CD4-positive, alpha-beta T cell treated with Interferon alpha-2 for 1 hour (primary cell): ENCODE results near the gene PTGES.

Source experiments
- DNase-seq, 2 donors: peaks; one replicate each; pipeline ENCODE4 v3.0.0-alpha.2; 2020 to 2022

Gene PTGES

DNA sequence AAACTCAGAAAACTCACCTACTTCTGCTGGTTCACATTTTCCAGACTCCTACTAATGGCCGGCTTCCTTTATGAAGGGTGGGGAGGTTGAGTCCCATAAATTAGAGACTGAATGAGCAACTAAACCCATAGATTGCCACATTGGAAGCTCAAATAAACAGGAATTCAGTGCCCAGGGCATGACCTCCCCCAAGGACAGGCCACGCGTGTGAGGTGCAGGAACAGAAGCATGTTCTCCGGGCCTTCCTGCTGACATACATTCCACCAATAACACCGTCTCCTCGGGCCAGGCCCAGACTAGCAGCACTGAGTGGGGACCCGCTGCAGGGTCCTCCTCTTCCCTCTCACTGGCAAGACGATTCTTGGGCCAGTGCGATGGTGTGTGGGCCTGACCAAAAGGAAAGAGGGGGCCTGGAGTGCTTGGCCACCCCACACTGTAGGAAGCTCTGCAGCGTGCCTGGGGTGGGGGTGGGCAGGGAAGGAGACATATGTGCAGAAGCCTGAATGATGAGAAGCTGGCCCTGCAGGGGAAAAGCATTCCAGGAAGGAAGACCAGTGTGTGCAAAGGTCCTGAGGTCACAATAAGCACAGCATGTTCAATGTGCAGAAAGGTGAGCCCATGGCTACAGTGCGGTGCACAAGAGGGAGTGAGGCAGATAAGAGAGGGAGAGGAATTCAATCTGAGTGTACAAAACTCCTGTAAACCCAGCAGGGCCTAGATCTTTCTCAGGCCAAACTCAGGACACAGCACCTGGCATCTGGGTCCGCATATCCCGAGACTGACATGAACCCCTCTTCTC lies 12.0 kb downstream of the PTGES start:
- DNase-seq, result no peak

DNA sequence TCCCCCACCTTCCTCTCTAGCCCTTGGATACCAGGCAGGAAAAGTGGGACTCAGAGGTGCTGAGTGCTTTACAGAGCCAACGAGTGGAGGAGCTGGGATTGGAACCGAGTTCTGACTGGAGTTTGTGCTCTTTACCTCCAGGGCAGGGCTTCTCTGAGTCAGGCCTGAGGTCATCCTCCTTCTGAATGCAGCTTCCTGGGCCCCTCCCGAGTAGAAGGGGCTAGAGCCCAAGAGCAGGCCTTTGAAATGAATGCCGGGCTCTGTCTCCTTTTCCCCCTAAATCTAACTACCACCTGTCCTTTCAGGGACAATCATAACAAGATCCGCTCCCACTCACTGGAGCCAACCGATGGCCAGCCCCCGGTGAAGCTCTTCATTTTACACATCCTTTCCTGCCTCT lies 12.7 kb downstream of the PTGES start:
- no peak for DNase-seq

DNA sequence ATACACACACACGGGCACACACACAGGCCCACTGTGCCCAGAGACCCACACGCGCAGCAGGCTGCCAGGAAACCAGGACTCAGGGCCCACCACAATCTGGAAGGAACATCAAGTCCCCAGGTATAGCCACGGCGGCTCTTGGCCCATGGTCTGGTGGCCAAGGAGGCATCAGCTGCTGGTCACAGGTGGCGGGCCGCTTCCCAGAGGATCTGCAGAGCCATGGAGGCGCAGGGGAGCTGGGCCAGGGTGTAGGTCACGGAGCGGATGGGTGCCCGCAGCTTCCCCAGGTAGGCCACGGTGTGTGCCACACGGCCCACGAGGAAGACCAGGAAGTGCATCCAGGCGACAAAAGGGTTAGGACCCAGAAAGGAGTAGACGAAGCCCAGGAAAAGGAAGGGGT lies 13.4 kb downstream of the PTGES start:
- DNase-seq, result no peak

DNA sequence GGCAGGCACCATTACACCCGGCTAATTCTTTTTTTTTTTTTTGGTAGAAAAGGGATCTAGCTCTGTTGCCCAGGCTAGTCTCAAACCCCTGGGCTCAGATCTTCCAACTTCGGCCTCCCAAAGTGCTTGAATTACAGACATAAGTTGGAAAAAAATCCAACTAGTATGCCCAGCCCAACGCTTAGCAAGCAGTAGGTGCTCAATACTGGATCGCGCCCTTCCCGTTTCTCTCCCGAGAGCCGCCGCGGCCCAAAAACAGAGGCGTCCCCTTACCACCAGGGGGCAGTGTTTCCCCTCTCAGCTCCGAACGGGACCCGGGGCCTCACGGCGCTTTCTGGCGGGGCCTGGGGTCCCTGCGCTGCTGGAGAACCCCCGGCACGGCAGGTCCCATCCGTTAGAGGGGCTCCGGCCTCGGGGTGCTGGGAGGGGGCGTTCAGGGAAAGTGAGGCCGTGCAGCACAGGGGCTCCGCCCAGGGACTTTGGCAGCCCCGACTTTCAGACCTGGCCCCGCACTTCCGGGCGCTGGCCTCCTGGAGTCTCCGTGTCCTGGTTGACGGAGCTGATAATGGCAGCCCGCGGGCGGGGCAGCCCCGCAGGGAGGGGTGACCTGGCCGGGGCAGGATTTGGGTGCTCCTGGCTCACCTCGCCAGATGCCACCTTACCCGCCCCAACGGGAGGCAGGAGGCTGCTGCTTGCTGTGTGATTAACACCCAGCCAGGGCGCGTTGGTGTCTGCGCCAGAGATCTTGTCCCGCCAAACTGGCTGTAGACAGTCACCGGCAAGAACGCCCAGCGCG lies 15.2 kb downstream of the PTGES start:
- peak; percentile 78 to 87 for DNase-seq

DNA sequence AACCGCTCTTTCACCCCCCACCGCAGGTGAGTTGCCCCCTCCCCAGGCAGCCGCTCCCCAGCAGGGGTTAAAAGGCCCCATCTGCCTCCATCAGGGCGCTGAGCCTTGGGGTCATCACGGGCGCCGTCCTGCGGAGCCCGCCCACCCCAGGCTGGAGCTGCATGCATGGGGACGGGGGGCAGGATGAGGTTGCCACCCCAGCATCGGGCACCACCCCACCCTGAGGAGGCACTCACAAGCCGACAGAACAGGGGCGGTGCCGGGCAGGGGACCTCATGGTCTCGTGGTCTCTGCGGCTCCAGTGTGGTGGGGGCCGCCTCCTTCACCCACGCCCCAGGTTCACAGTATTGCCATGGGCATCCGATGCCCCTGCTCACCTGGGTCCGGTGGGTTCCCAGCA lies 16.5 kb downstream of the PTGES start:
- DNase-seq, result no peak

- no peak for DNase-seq
Observed at GRCh38 chr9:129735546-129735945, 17.3 kb downstream of the PTGES start.

DNA sequence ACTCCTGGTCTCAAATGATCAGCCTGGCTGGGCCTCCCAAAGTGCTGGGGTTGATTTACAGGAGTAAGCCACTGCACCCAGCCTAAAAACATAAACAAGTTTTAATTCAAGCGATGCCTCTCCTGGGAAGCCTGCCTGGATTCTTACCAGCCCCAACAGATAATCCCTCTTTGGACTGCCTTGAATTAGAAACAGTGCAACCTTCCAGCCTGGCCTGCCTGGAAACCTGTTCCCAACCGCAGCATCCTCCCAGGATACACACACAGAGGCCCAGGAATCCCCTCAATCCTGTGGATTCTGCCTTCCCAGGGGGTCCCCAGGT lies 19.2 kb downstream of the PTGES start:
- no peak for DNase-seq

DNA sequence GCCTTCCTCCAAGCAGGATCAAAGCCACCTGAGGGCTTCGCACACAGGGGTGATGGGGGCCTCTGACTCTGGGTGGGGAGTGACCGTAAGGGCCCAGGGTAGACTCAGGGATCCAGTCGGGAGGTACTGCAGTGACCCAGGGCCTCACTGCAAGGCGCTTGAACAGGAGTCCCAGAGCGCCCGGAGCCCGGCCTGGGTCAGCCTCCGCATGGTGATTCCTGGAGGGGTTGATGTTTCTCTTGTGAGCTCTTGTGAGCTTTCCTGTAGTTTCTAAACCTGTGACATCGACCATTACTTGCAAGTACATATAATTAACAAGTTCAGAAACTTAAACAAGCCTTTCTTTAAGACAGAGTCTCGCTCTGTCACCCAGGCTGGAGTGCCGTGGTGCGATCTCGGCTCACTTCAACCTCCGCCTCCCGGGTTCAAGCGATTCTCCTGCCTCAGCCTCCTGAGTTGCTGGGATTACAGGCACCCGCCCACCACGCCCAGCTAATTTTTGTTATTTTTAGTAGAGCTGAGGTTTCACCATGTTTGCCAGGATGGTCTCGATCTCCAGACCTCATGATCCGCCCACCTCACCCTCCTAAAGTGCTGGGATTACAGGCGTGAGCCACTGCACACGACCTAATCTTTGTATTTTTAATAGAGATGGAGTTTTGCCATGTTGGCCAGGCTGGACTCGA lies 19.8 kb downstream of the PTGES start:
- DNase-seq, result no peak

DNA sequence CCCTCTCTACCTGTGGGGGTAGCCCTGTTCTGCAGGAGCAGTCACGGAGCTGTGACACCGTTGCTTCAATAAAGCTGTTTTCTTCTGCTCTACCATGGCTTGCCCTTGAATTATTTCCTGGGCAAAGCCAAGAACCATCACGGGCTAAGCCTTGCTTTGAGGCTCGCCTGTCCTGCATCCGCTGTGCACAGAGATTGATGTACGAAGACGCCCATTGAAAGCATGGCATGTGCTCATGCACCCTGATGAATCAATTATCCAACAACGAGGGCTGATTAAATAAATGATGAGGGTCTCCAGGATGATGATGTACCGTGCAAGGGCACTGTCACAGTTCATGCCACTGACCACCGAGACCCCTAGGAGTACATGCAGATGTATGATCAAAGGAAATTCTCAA lies 20.7 kb downstream of the PTGES start:
- DNase-seq, result no peak

GRCh38 chr9:129731477-129732085 lies 21.3 kb downstream of the PTGES start:
- no peak for DNase-seq

GRCh38 chr9:129728744-129729143 lies 24.1 kb downstream of the PTGES start:
- DNase-seq, result no peak

DNA sequence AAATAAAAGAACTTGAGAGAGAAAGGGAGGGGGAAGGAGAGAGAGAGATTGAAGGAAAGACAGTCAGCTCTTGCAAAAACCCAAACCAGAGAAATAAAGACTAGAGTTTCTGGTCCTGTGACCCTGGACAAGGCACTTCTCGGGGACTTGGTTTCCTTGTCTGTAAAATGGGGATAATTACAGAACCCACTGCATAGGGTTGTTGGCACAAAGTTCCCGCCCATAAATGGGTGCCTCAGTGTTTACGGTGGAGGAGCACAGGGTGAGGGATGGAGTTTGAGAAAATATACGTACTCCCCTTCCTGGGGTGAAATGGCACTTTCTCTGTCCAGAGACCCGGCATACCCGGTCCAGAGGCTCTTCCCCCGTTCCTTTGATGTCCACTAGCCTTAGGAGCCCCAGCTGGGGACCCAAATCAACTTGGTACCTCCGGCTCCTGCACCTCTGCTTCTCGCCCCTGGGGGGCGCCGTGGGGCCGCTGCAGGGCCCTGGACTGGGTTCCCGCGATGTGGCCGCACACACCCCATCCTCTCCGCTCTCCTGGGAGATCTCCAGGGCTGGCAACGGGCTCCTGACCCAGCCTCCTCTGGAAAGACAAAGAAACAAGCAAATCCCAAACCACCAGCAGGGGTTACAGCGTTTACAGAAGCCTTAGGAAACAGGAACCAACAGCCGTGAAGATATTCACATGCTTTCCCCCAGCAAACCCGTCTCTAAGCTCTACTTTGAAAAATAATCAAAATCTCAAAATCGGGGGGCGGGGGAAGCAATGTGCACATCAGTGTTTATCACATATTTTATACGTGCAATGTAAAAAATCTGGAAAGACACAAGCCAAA lies 26.3 kb downstream of the PTGES start:
- DNase-seq, result peak; percentile 37 to 64

GRCh38 chr9:129725795-129726251 lies 27.0 kb downstream of the PTGES start:
- no peak for DNase-seq

DNA sequence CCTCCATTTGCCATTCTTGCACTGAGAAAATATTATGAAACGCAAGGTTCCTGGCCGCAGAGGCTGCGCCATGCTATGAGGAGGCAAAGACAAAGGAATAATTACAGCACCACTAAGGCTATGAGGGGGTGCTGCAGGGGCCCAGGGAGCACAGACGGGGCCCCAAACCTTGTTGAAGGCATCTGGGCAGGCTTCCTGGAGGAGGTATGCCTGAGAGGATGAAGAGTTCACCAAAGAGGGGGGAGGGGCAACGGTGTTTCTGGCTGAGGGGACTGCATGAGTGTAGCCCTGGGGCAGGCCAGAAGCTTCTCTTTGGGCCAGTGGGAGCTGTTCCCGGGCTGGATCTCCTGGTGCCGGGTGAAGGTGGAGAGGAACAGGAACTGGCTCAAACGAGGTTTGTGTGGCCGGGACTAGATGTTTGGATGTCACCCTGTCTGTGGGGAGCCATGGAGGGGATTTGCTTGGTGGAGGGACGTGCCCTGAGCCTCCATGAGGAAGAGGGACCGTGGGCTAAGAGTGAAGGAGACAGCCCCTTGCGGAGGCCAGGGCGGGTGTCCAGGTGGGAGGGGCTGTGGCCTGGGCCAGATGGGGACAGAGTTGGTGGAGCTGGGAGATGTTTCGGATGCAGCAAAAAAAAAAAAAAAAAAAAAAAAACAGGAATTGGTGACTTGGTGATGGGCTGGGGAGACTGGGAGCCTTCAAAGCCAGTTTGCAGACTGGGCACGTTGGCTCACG lies 28.2 kb downstream of the PTGES start:
- no peak for DNase-seq

GRCh38 chr9:129722913-129723312 lies 29.9 kb downstream of the PTGES start:
- DNase-seq, result no peak

- DNase-seq, result no peak
Observed at GRCh38 chr9:129720865-129721545, 31.8 kb downstream of the PTGES start.

DNA sequence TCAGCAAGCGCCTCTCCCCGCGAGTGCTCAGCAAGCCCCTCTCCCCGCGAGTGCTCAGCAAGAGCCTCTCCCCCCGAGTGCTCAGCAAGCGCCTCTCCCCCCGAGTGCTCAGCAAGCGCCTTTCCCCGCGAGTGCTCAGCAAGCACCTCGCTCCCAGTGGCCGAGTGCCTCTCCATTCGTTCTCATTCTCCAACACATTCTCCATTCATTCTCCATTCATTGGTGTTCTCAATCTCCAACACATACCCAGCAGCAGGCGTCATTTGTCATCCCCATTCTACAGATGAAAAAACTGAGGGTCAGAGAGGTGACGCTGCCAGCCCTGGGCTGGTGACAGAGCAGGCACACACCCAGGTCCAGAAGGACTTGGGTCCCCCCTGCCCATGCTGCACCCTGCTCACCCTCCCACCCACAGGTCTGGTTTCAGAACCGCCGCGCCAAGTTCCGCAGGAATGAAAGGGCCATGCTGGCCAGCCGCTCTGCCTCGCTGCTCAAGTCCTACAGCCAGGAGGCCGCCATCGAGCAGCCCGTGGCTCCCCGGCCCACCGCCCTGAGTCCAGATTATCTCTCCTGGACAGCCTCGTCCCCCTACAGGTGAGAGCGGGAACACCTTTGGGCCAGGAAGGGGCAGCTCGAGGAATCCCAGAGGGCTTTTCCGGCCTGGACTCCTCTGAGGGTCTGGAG lies 32.5 kb downstream of the PTGES start:
- no peak for DNase-seq

GRCh38 chr9:129719135-129719534 lies 33.7 kb downstream of the PTGES start:
- no peak for DNase-seq

GRCh38 chr9:129718647-129719046 lies 34.2 kb downstream of the PTGES start:
- no peak for DNase-seq

- no peak for DNase-seq
Observed at GRCh38 chr9:129717991-129718390, 34.9 kb downstream of the PTGES start.
